Motor neuron (in vitro differentiated cells): ENCODE data around the gene CXCL9. TPM values are rescaled to one million over a fixed set of nuclear protein-coding genes. Genes with fewer than 3 reads are reported as not detected.

ENCODE experiments used
- ATAC-seq, 8 experiments: fragments of 200-7000 bp; cut with Tn5 transposase; replicated peaks in 6 of 8; 2 replicates each; pipeline ENCODE4 v1.8.0; 2021; ENCODE audit warnings: mild to moderate bottlenecking in 8 of 8, moderate library complexity in 8 of 8
- H3K27ac ChIP-seq, 2 donors: fragments of 250-450 bp; sonication (Bioruptor Pico); 2 replicates each; pipeline ENCODE4 v1.9.0; 2021; ENCODE audit warnings: antibody characterized with exemption in 2 of 2, mild to moderate bottlenecking in 2 of 2, moderate library complexity in 1 of 2
- H3K4me1 ChIP-seq, 2 donors: fragments of 250-450 bp; sonication (Bioruptor Pico); replicated peaks in 1 of 2; 2 replicates each; pipeline ENCODE4 v1.6.1; 2021; ENCODE audit warnings: antibody characterized with exemption in 2 of 2, mild to moderate bottlenecking in 2 of 2, moderate library complexity in 1 of 2
- H3K4me3 ChIP-seq, 5 donors: fragments of 250-450 bp; sonication (Bioruptor Pico); 2 replicates each; pipeline ENCODE4 v1.9.0; 2021; ENCODE audit warnings: antibody characterized with exemption in 5 of 5, mild to moderate bottlenecking in 5 of 5, moderate library complexity in 4 of 5
- WGBS, 10 experiments: fragments of 450-650 bp; shearing (Covaris generic); methylation state at CpG; one replicate each; pipeline ENCODE4 v1.0.0; 2022; 5-methylcytosine and 5-hydroxymethylcytosine counted together
- in situ Hi-C, 9 experiments: fragments of 400-800 bp; cut with MboI; loops; one replicate each; pipeline ENCODE4 v1.15.0; 2021; ENCODE audit warnings: low sequenced_read_pairs in 9 of 9, low pct_unique_long_range_greater_than_20kb in 2 of 9; ENCODE audit not compliant: unreplicated experiment in 9 of 9
- total RNA-seq, 8 experiments: library from RNA; unstranded; fragments of 300-600 nt; gene quantifications; 2 replicates each; pipeline versions ENCODE4 v1.2.3 to v1.2.4, GENCODE V29; 2022

CXCL9 gene
- total RNA-seq, 8 experiments from 2014 or later = 0.05 to 0.52 (median 0.15) TPM; not detected in 4

DNA sequence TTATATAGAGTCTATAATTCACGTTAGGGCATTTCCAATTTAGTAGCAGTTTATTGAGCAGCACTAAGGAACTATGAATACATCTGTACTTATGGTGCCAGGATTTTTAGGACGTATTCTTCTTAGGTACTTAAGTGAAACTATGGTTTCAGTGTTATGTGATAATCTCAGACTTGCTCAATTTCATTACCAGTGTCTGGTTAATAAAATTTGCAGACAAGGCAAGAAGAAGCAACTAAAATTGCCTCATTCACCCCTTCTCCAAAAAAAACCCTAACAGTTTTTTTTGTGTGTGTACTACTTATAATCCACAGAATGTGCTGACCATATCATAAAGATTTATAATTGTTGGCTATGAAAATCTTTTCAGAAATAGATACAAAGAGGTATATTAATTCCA lies 22.0 kb upstream of the CXCL9 start:
- Histone ChIP-seq H3K4me3 (no peak overlapping the region), H3K27ac (no peak overlapping the region), H3K4me1 (peaks cover 0 to 2% of the 10 kb centered on the region in 2 donors)
- in situ Hi-C loops = no loop called here
- WGBS, 10 experiments = 0 to 88% (median 60%) methylated on average over 1 to 2 of the region's 2 CpGs; no CpG with 5 or more reads in 1 of the 10 experiments
- no peak for ATAC-seq

DNA sequence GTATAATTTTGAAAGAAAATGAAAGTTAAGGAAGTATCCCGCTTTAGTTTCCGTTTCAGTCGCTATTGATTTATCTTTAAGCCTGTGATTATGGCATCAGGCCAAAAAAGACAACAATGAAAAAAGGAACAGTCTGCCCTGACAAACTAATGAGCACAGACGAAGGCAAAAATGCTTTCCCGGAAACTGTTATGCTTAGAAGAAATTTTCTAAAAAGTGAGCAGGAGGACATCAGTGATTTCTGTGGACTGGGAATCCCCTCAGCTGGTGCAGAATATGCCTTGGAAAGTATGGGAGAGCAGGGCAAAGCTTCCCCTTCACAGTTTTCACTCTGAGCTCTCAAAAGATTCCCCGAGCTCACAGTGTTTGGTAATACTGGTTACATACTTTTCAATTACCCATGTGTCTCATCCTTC lies 21.0 kb upstream of the CXCL9 start:
- in situ Hi-C loops = no loop called here
- WGBS, 10 experiments = 2 to 96% (median 78%) methylated on average over 2 to 6 of the region's 6 CpGs
- ATAC-seq = peak in 1 of 8 experiments; percentile 14

DNA sequence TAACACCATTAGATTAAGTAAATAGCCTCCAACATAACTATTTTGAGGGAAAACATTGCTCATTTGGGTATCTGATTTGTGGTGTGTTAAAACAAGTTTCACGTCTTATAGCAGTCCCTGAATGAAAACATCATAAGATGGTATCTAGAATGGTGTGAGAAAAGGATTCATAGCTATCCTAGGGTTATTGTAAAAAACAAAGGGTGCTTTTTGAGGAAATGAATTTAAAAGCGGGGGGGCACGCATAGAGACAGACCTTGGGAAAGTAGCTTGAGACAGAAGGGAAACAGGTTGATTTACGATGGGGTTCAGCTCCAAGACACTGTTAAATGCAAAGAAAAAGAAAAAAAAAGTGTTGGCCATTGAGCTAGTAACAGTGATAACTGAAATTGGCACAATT lies 16.8 kb upstream of the CXCL9 start:
- H3K27ac ChIP-seq = no peak overlapping the region
- peaks cover 0 to 2% of the 10 kb centered on the region in 2 donors for H3K4me1 ChIP-seq
- no peak overlapping the region for H3K4me3 ChIP-seq
- 51 to 100% (median 90%) methylated on average over 1 to 4 of the region's 4 CpGs; no CpG with 5 or more reads in 1 of the 10 experiments for WGBS, 10 experiments
- in situ Hi-C loops = no loop called here
- no peak for ATAC-seq

More for the DNA sequence above, 21.0 kb upstream of the CXCL9 start:
- no peak overlapping the region for H3K4me3 ChIP-seq
- peaks cover 0 to 2% of the 10 kb centered on the region in 2 donors for H3K4me1 ChIP-seq
- no peak overlapping the region for H3K27ac ChIP-seq

DNA sequence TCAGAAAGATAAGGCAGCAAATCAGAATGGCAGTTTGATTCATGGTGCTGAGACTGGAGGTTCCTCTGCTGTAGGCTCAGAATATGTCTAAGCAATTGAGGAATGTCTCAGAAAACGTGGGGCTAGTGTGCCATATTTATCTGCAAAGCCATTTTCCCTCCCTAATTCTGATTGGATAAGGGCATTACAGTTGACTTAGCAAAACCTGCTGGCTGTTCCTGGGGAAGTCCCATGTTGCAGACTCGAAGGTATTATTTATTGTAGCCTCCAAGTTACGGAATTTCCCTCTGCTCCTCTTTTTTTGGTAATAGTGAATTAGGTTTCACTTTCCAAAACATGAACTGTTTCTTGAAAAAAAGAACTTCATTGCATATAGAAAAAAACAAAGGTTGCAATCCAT lies 16.1 kb upstream of the CXCL9 start, which contains the start of gene CXCL10:
CXCL10 (minus strand) TSS at position 109 of the 400 bp plus-strand sequence; CDS start at position 43, 66 bp downstream.
- H3K27ac ChIP-seq = no peak within 1 kb of the TSS
- H3K4me1 ChIP-seq = peaks cover 0 to 2% of the 10 kb centered on the region in 2 donors
- 0 to 83% (median 20%) methylated on average over 1 to 3 of the region's 3 CpGs for WGBS, 10 experiments
- in situ Hi-C loops = no loop called here
- H3K4me3 ChIP-seq = no peak within 1 kb of the TSS
- ATAC-seq = peak in 2 of 8 experiments; percentile 53 to 70

- Histone ChIP-seq H3K4me1 (no peaks in the 10 kb centered on the region), H3K27ac (no peak overlapping the region), H3K4me3 (no peak overlapping the region)
- no peak for ATAC-seq
- 45 to 100% (median 90%) methylated on average over 1 to 2 of the region's 2 CpGs; no CpG with 5 or more reads in 3 of the 10 experiments for WGBS, 10 experiments
- in situ Hi-C loops = no loop called here
Measured at GRCh38 chr4:76022677-76023076, 15.4 kb upstream of the CXCL9 start.

DNA sequence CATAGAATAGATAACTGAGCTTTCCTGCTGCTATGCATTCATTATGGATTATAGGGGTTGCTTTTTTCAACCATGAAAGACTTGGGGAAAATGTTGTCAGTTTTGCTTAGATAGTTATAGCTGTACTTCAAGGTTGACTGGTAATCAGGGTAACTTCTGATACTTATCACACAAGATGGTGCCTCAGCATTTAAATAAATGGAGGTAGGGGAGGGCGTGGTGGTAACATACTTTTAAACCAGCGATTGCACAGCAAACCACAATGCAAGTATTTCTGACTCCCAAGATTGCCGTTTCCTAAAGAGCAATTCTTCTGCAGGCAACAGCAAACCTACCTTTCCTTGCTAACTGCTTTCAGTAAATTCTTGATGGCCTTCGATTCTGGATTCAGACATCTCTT lies 14.7 kb upstream of the CXCL9 start:
- H3K4me1 ChIP-seq = no peaks in the 10 kb centered on the region
- in situ Hi-C loops = no loop called here
- peak in 2 of 8 experiments; percentile 30 to 53 for ATAC-seq
- no peak overlapping the region for H3K27ac ChIP-seq
- WGBS, 10 experiments = 0 to 88% (median 84%) methylated on average over 1 to 4 of the region's 4 CpGs; no CpG with 5 or more reads in 2 of the 10 experiments
- no peak overlapping the region for H3K4me3 ChIP-seq

DNA sequence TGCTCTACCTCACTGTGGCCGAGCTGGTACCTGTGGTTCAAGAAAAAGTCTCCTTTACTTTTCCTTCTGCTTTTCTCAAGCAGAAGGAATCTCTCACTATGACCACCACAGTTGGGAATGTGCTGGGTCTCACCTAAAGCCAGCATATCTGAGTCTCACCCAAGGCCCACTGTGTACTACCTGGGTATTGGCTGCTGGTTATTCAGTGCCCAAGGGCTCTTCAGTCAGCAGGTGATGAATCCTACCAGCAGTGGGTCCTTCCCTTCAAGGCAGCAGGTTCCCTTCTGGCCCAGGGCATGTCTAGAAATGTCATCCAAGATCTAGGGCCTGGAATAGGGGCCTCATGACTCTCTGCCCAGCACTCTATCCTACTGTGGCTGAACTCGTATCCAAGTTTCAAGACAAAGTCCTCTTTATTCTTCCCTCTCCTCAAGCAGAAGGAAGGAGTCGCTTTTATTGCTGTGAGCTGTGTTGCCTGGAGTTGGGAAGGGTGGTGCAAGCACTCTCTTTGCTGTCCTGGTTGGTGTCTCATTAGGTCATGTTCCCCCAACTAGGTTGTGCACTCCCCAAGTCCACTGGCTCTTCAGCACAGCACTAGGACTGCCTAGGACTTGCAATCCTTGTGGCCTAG lies 9.9 kb upstream of the CXCL9 start:
- 40 to 94% (median 60%) methylated on average over 1 to 2 of the region's 3 CpGs; no CpG with 5 or more reads in 4 of the 10 experiments for WGBS, 10 experiments
- Histone ChIP-seq H3K4me3 (no peak overlapping the region), H3K27ac (no peak overlapping the region), H3K4me1 (peaks cover 0 to 2% of the 10 kb centered on the region in 2 donors)
- ATAC-seq = no peak
- in situ Hi-C loops = no loop called here

DNA sequence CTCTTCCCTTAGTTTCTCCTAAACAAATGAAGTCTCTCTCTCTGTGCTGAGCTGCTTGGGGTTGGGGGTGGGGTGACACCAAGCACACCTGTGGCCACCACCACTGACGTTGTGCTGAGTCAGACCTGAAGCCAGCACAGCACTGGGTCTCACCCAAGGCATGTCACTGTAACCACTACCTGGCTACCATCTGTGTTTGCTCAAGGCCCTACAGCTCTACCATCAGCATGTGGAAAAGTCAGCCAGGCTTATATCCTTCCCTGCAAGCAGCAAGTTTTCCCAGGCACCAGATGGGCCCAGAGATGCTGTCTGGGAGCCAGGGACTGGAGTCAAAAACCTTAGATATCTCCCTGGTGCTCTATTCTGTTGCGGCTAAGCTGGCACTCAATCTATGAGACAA lies 9.1 kb upstream of the CXCL9 start:
- in situ Hi-C loops = no loop called here
- 78 to 100% (median 92%) methylated on average over 1 to 2 of the region's 2 CpGs; no CpG with 5 or more reads in 7 of the 10 experiments for WGBS, 10 experiments
- H3K4me3 ChIP-seq = no peak overlapping the region
- no peak for ATAC-seq
- H3K4me1 ChIP-seq = peaks cover 0 to 9% of the 10 kb centered on the region in 2 donors
- H3K27ac ChIP-seq = no peak overlapping the region

- in situ Hi-C loops = no loop called here
- Histone ChIP-seq H3K4me1 (peaks cover 0 to 9% of the 10 kb centered on the region in 2 donors), H3K27ac (no peak overlapping the region), H3K4me3 (no peak overlapping the region)
- WGBS, 10 experiments = 0 to 63% (median 37%) methylated on average over 1 of the region's 1 CpG; no CpG with 5 or more reads in 2 of the 10 experiments
- no peak for ATAC-seq
Measured at GRCh38 chr4:76013540-76013939, 6.2 kb upstream of the CXCL9 start.

GRCh38 chr4:76012388-76012801 lies 5.1 kb upstream of the CXCL9 start:
- peaks cover 0 to 9% of the 10 kb centered on the region in 2 donors for H3K4me1 ChIP-seq
- H3K27ac ChIP-seq = no peak overlapping the region
- WGBS, 10 experiments = 22 to 67% (median 38%) methylated on average over 1 of the region's 1 CpG; no CpG with 5 or more reads in 6 of the 10 experiments
- in situ Hi-C loops = no loop called here
- no peak overlapping the region for H3K4me3 ChIP-seq
- no peak for ATAC-seq

- WGBS, 10 experiments = 0 to 73% (median 35%) methylated on average over 2 to 10 of the region's 13 CpGs; no CpG with 5 or more reads in 1 of the 10 experiments
- in situ Hi-C loops = no loop called here
- Histone ChIP-seq H3K4me3 (no peak overlapping the region), H3K27ac (peak overlapping the region in 1 of 2 donors; percentile 52), H3K4me1 (peaks cover 0 to 9% of the 10 kb centered on the region in 2 donors)
- ATAC-seq = peak in 7 of 8 experiments; percentile 34 to 84 (median 43)
Measured at GRCh38 chr4:76011700-76012387, 4.5 kb upstream of the CXCL9 start.

- H3K4me1 ChIP-seq = peaks cover 0 to 9% of the 10 kb centered on the region in 2 donors
- no peak for ATAC-seq
- H3K4me3 ChIP-seq = no peak overlapping the region
- in situ Hi-C loops = no loop called here
- peak overlapping the region in 1 of 2 donors; percentile 52 for H3K27ac ChIP-seq
- 85 to 100% (median 96%) methylated on average over 1 to 23 of the region's 31 CpGs; no CpG with 5 or more reads in 3 of the 10 experiments for WGBS, 10 experiments
Measured at GRCh38 chr4:76011018-76011670, 3.8 kb upstream of the CXCL9 start.

- peak in 3 of 8 experiments; percentile 31 to 91 (median 34) for ATAC-seq
- Histone ChIP-seq H3K4me1 (peaks cover 0 to 9% of the 10 kb centered on the region in 2 donors), H3K4me3 (no peak overlapping the region), H3K27ac (no peak overlapping the region)
- in situ Hi-C loops = no loop called here
- WGBS, 10 experiments = 80 to 100% (median 93%) methylated on average over 1 to 9 of the region's 13 CpGs; no CpG with 5 or more reads in 1 of the 10 experiments
Measured at GRCh38 chr4:76010576-76010975, 3.3 kb upstream of the CXCL9 start.
